ENCODE results near the gene MCC.

The MCC gene

GRCh38 chr5:113487416-113487780 lies 855 bp downstream of the MCC start:
- no peak overlapping the region for H3K4me2 ChIP-seq (ENCODE audit: low read depth, low read length, poor library complexity, severe bottlenecking)
- H3K79me2 ChIP-seq (ENCODE audit: insufficient read depth, low read length) = no peaks in the 10 kb centered on the region
- H3K9me2 ChIP-seq (replicated peaks; ENCODE audit: insufficient read depth, low read length) = no peaks in the 10 kb centered on the region
- H3K9ac ChIP-seq (ENCODE audit: low read length) = no peak overlapping the region
- H3F3A ChIP-seq (ENCODE audit: insufficient read depth) = no peaks in the 10 kb centered on the region
- H3K27ac ChIP-seq (ENCODE audit: low read depth, low read length) = no peak overlapping the region
- H3K36me3 ChIP-seq (ENCODE audit: low read length) = no peaks in the 10 kb centered on the region
- H2AFZ ChIP-seq (ENCODE audit: low read depth, low read length, severe bottlenecking) = no peak overlapping the region
- no peaks in the 10 kb centered on the region for H4K20me1 ChIP-seq (ENCODE audit: low read depth, low read length)
- peaks cover 6% of the 10 kb centered on the region; the same call in 1 of the 2 replicates for H3K9me3 ChIP-seq (ENCODE audit: insufficient read depth, low read length)
- no peak for TF ChIP-seq CTCF (IDR thresholded peaks at IDR 0.05; ENCODE audit: insufficient read depth, low read length, poor library complexity, severe bottlenecking)
- no peak for TF ChIP-seq EZH2phosphoT487 (conservative IDR thresholded peaks at IDR 0.05; ENCODE audit: low read length)
- no peaks in the 10 kb centered on the region for H3K27me3 ChIP-seq (ENCODE audit: low read length)
- H3K4me3 ChIP-seq (ENCODE audit: insufficient read depth, low read length, poor library complexity, severe bottlenecking) = no peak overlapping the region

GRCh38 chr5:113480243-113480642 lies 8.0 kb downstream of the MCC start:
- H3K9ac ChIP-seq (ENCODE audit: low read length) = no peak overlapping the region
- H3K4me2 ChIP-seq (ENCODE audit: low read depth, low read length, poor library complexity, severe bottlenecking) = no peak overlapping the region
- H3K9me2 ChIP-seq (replicated peaks; ENCODE audit: insufficient read depth, low read length) = no peaks in the 10 kb centered on the region
- no peak for TF ChIP-seq CTCF (IDR thresholded peaks at IDR 0.05; ENCODE audit: insufficient read depth, low read length, poor library complexity, severe bottlenecking)
- no peak for TF ChIP-seq EZH2phosphoT487 (conservative IDR thresholded peaks at IDR 0.05; ENCODE audit: low read length)
- no peaks in the 10 kb centered on the region for H3K9me3 ChIP-seq (ENCODE audit: insufficient read depth, low read length)
- no peaks in the 10 kb centered on the region for H3F3A ChIP-seq (ENCODE audit: insufficient read depth)
- H3K79me2 ChIP-seq (ENCODE audit: insufficient read depth, low read length) = no peaks in the 10 kb centered on the region
- H2AFZ ChIP-seq (ENCODE audit: low read depth, low read length, severe bottlenecking) = no peak overlapping the region
- H3K27ac ChIP-seq (ENCODE audit: low read depth, low read length) = no peak overlapping the region
- no peak overlapping the region for H3K4me3 ChIP-seq (ENCODE audit: insufficient read depth, low read length, poor library complexity, severe bottlenecking)
- H3K36me3 ChIP-seq (ENCODE audit: low read length) = no peaks in the 10 kb centered on the region
- H3K27me3 ChIP-seq (ENCODE audit: low read length) = no peaks in the 10 kb centered on the region
- H4K20me1 ChIP-seq (ENCODE audit: low read depth, low read length) = no peaks in the 10 kb centered on the region

- Histone ChIP-seq H3F3A (ENCODE audit: insufficient read depth) (no peaks in the 10 kb centered on the region), H3K4me3 (ENCODE audit: insufficient read depth, low read length, poor library complexity, severe bottlenecking) (no peak overlapping the region), H3K4me2 (ENCODE audit: low read depth, low read length, poor library complexity, severe bottlenecking) (no peak overlapping the region), H3K9me2 (replicated peaks; ENCODE audit: insufficient read depth, low read length) (no peaks in the 10 kb centered on the region), H2AFZ (ENCODE audit: low read depth, low read length, severe bottlenecking) (no peak overlapping the region), H3K27ac (ENCODE audit: low read depth, low read length) (no peak overlapping the region), H3K79me2 (ENCODE audit: insufficient read depth, low read length) (no peaks in the 10 kb centered on the region), H3K9me3 (ENCODE audit: insufficient read depth, low read length) (no peaks in the 10 kb centered on the region), H3K36me3 (ENCODE audit: low read length) (no peaks in the 10 kb centered on the region), H4K20me1 (ENCODE audit: low read depth, low read length) (no peaks in the 10 kb centered on the region), H3K27me3 (ENCODE audit: low read length) (no peaks in the 10 kb centered on the region), H3K9ac (ENCODE audit: low read length) (no peak overlapping the region)
- TF ChIP-seq EZH2phosphoT487 (conservative IDR thresholded peaks at IDR 0.05; ENCODE audit: low read length) = no peak
- TF ChIP-seq CTCF (IDR thresholded peaks at IDR 0.05; ENCODE audit: insufficient read depth, low read length, poor library complexity, severe bottlenecking) = no peak
Measured at GRCh38 chr5:113478691-113479090, 9.6 kb downstream of the MCC start.
